ENCODE data around the gene TBC1D8B.

The TBC1D8B gene

DNA sequence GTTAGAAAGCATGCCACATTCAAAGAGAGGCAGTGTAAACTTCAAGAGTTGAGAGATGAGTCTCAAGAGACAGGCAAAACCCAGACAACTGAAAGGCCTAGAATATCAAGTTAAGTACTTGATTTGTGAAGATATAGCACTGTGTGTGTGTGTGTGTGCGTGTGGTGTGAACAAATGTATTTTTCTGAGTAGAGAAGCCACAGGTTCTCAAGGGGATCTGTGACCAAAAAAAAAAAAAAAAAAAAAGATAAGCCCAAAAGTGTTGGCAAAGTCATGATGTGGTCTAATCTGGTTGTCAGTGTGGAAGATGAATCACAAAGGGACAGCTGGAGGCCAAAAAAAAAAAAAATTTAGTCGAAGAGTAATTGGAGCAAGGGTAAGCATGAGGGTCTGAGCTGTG, 96.8 kb downstream of the TBC1D8B start:
- no peak for DNase-seq

DNA sequence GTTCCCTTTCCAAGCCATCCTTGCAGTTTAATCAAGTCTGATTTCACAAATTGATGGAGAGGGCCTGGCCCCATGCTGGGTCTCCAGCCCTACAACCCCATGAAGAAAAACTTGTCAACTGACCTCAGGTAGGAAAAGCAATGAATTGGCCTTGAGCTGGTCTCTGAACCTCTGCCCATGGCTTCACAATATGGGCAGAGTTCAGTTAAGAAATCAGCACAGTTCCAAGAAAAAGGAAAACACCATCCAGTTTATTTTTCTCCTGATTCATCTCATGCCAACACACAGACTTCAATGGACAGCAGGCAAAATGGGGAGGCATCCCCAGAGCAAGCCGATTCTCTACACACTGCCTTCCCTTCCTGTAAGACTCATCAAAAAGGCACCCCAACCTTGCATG, 97.4 kb downstream of the TBC1D8B start:
- DNase-seq: no peak

DNA sequence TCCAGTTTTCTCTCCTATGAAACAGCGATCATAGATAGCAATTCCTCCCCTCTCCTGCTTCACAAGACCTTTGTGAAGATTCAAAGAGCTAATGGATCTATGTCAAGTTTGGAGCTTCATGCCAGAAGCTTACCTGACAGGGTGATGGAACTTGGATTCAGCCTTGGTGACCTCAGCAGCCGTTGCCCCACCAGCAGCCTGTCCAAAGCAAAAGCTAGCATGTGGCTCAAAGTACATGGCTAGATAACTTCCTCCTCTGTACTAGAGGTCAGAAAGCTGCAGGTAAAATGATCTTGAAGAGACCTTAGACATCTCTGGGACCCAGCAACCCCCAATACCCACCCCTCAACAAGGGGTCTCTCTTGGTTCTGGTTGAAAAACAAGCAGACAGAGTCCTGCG, 98.9 kb downstream of the TBC1D8B start:
- DNase-seq: no peak

DNA sequence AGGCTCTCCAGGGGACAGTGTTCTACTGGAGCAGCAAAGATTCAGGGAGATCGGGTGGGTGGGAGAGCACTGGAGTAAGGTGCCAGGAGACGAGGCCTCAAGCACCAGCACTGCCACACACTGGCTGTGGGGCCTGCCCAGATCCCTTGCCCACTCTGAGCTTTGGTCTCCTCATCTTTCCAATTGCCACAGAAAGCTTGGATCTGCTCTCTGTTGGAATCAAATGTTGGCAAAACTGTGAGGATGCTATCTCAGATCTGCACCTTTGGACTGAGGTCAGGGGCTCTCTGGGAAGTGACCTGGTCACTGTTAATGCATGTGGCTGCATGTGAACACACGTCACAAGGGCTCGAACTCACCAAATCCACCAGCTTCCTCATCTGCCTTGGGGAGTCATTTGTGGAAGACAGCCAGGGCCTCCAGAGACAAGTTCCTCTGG, 99.3 kb downstream of the TBC1D8B start:
- DNase-seq: no peak

DNA sequence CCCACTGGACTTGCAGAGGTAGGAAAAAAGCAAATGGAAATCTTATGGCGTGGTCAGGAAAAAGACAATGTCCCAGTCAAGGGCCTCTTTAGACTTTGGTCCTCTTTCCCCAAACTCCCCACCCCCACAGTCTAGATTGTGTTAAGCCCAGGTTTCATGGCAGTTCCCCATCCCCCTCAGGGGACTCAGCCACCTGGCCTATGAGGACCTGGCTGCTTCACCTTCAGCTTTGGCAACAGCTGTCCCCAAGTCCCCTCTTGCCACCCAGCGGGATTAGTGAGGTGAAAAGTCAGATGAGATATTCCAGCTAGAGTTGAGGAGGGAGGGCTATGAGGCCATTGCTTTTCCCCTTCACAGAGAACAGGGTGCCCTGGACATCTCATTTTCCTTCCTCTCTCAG, 100.2 kb downstream of the TBC1D8B start:
- DNase-seq: no peak

DNA sequence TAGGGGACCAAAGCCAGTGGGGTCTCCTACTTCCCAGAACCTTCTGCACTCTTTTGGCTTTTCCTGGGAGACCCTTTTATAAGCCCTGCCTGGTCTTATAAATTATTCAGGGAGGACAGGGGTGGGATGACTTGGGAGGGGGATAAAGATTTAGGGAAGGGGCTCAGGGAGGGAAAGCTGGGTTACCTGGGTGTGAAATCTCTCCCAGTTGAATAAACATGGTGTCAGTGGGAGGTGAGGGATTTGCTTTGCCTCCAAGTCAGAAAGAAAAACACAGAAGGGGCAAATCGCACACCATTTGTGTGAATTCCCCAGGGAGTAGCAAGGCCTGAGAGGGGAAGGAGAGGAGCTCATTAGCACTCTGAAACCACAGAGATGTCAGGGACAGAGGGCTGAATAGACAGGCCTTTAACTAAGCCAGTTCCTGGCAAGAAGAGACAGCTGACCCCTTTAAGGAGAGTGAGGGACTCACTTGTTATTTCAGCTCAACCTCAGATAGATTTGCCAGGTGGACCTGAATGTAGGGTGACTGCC, 100.9 kb downstream of the TBC1D8B start, which contains the start of gene RIPPLY1:
TSS of gene RIPPLY1 (minus strand) at position 51 of the 534 bp plus-strand sequence. CDS start 54 bp downstream, outside the sequence.
- DNase-seq: no peak

DNA sequence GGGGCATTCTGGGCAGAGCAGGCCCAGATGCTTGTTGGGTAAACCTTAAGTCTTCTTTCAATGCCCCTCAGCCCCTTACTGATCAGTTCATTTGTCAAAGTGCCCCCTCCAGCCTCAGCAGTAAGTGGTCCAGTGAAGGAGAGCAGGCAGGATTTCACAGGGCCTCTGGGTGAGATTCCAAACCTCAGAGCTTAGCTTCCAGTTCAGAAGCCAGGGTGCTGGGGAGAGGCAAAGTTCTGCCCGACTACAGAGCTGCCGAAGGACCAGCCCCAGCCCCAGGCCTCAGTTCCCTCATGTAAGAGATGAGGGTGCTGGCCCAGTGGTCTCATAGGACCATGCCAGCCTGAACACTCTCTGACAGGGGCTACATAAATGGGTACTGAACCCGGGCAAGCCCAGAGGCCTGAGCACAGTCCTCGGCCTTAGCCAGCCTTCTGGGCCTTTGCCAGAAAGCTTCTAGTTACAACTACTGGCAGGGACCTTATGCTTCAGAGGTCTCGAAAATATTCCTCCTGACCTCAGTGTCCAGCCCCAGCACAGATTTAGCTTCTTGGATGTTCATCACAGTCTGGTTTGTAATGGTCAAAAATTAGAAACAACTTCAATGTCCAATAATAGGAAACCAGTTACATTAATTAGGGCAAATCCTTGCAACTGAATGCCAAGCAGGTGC, 101.5 kb downstream of the TBC1D8B start:
- DNase-seq: no peak

DNA sequence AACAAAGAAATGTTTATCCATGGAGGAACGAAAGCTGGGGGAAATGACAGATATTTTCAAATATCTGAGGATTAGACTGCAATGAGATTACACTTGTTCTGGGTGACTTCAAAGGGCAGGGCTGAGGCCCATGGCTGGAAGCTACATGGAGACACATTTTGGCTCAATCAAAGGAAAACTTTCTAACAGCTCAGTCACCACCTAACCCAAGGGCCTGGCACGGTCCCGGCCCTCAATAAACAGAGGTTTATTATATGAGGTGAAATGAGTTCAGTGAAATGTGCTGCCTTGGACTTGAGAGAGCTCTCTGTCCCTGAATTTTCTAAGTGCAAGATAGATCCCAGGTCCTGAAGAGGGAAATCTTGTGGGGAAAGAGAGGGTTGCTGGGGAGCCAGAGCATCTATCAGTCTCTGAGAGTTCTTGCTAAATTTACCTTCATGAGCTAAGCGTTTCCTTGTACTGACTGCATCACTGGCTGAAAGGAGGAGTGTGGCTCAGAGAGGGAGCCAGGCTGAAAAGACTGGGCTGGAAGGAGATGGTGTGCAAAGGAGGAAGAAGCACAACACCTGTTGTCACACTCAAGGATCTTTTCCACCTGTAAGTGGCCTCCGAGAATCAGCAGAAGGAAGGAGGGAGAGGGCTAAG, 102.7 kb downstream of the TBC1D8B start:
- DNase-seq: no peak

DNA sequence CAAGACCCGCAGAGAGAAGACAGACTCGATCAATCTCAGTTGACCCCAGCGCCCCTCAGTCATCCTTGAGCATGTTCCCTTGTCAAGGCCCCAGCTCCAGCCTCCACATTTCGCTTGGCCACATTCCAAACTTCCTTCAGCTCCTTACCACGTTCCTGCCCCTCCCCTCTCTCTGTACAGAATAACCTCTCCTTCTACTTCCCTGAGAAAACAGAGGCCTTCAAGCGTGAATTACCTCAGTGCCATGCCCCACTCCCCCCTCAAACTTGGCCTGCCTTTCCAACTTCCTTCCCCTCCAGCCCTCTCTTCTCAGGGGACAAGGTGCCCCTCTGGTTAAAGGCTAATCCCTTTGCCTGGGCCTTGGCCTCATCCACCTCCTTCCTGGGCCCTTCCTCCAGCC, 103.9 kb downstream of the TBC1D8B start:
- no peak for DNase-seq

DNA sequence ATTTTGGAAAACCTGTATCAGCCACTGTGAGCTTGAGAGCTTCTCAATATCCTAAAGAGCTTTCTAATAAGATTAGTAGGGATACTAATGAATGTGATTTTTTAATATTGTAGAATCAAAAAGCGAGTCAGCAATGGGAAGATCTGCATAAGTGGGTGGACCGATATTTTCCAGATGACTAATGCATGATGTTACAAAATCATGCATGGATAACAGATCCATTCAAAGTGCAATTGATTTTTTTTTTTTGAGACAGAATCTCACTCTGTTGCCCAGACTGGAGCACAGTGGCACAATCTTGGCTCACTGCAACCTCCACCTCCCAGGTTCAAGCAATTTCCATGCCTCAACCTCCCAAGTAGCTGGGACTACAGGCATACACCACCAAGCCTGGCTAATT, 110.4 kb downstream of the TBC1D8B start:
- DNase-seq: no peak

DNA sequence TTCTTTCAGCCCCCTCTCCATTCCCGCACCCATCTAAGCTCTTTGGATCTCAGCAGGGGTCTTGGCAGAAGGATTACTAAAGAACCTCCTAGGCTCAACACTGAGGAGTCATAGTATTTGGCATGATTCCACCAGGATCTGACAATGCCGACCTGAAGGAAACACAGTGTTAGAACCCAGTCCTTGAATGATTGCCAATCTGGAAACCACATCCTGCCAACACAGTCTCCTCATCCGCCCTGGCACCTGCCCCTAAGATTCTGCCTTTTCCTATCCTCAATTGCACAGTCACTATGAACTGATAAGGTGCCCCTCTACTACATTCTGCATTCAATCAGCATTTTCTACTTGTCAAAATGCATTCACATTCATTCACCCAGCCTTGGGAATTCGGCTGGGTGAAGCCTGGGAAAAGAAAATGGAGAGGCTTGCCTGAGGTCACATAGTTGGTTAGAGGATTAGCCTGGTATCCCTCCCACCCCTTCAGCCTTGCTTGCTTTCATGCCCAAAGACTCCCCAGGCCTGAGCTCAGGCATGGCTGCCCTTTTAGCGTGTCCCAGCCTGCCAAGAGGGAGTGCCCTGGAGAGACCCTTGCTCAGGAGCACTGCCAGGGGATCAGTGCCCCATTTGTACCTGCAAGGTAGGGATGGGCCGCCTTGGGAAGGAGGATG, 115.5 kb downstream of the TBC1D8B start:
- no peak for DNase-seq

DNA sequence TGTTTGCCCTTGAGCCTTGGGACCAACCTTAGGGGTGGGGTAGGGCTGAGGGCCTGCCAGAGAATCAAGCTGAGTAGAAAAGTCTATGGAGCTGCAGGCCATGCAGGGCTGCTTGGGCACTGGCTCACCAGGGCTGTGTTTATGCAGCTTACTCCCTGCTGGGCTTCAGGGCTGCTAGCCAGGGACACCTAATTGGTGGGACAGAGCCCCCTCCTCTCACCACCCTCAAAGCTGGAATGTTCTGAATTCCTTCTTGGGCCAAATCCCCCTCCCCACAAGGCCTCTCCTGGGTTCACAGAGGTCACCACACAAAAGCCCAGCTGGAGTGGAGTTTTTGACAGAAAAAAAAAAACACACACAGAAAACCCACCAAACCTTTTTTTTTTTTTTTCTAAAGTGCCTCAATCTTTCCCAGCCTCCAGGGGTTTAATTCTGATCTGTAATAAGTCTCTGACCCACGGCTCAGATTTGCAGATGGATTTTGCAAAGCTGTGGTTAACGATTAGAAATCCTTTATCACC, 117.5 kb downstream of the TBC1D8B start, which contains the start of gene CLDN2:
TSS of gene CLDN2 (plus strand) at position 471 of the 521 bp plus-strand sequence. CDS start 7,827 bp downstream, outside the sequence.
- DNase-seq: no peak

DNA sequence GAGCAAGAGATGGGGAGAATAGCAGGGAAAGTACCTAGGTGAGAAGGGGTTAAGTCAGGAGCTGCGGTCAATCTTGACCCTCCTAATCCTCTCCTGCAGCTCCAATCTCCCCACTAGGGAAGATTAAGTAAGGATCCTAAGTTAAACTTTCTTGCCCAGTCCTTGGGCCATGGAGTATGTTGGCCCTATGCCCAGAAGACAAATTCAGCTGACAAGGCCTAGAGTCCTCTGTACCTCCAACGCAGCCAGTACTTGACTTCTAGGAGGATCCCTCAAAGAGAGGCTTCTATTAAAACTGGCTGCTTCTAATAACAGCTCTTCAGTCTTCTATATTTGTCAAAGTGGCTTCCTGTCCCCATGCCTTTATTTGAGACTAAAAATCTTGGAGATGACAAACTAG, 119.2 kb downstream of the TBC1D8B start:
- DNase-seq: no peak
